Transverse colon (tissue), 3 donors: Measurements from ENCODE around the gene PHF20.

Source experiments
- EP300 ChIP-seq: sonication (generic); formaldehyde crosslinking; IDR thresholded peaks from one replicate; pipeline ENCODE4 v1.6.1; 2017; ENCODE audit warnings: antibody characterized with exemption, low read depth
- TF ChIP-seq, protein P1 (sequence below), 5 experiments: fragments of 200-600 bp in 3 of 5; fragments of 450-650 bp in 2 of 5; sonication (generic) in 3 of 5; IDR thresholded peaks; 1 replicate in 2 of 5; 2 replicates in 3 of 5; pipeline ENCODE4 v1.5.1; 2016 to 2017; ENCODE audit warnings: antibody characterized with exemption in 5 of 5, inconsistent platforms in 3 of 5, mild to moderate bottlenecking in 2 of 5, moderate library complexity in 1 of 5

DNA sequence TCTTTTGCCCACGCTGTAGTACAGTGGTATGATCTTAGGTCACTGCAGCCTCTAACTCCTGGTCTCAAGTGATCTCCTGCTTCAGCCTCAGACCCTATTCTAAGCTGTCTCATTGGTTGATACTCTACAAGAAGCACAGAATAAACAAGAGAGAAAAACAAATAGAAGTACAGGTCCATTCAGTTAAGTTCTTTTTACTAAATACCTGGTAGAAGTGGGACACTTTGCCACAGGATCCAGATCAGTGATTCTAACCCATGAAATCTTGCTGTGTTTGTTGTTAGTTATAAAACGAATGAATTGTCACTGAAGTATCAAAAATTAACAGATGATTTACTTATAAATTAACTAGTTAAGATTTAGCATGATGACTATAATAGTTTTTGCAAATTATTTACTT, 105.8 kb downstream of the PHF20 start:
- TF ChIP-seq, protein P1, sequence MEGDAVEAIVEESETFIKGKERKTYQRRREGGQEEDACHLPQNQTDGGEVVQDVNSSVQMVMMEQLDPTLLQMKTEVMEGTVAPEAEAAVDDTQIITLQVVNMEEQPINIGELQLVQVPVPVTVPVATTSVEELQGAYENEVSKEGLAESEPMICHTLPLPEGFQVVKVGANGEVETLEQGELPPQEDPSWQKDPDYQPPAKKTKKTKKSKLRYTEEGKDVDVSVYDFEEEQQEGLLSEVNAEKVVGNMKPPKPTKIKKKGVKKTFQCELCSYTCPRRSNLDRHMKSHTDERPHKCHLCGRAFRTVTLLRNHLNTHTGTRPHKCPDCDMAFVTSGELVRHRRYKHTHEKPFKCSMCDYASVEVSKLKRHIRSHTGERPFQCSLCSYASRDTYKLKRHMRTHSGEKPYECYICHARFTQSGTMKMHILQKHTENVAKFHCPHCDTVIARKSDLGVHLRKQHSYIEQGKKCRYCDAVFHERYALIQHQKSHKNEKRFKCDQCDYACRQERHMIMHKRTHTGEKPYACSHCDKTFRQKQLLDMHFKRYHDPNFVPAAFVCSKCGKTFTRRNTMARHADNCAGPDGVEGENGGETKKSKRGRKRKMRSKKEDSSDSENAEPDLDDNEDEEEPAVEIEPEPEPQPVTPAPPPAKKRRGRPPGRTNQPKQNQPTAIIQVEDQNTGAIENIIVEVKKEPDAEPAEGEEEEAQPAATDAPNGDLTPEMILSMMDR (IDR thresholded peaks at IDR 0.05) = no peak
- no peak for TF ChIP-seq EP300
